ENCODE measurements around the gene CYTIP.

- no peak for TF ChIP-seq CTCF (conservative IDR thresholded peaks at IDR 0.05)
- no peak for TF ChIP-seq EZH2 (IDR thresholded peaks at IDR 0.05; ENCODE audit: low read depth)
Measured at GRCh38 chr2:157470321-157470720, 26.4 kb upstream of the CYTIP start.

Measured in PC-9 (cell line).